Common myeloid progenitor, CD34-positive (primary cell): ENCODE data around the gene CPLANE2.

Source experiments
- CTCF ChIA-PET: fragments of 350-600 bp; sonication (Branson Sonifier 250); formaldehyde crosslinking; loops from one replicate; lab custom pipeline; 2021; ENCODE audit warnings: antibody characterized with exemption; lab: Charles Lee
- POLR2A ChIA-PET: fragments of 350-600 bp; sonication (Branson Sonifier 250); formaldehyde crosslinking; loops from one replicate; lab custom pipeline; 2021; ENCODE audit warnings: antibody characterized with exemption; lab: Charles Lee
- DNase-seq, 3 donors: peaks; one replicate each; pipeline versions ENCODE4 v3.0.0 to v3.0.0-alpha.2; 2013
- H3K27ac ChIP-seq, 2 experiments: 1 replicate in 1 of 2; 2 replicates in 1 of 2; pipeline ENCODE4 v1.7.0; 2013; ENCODE audit warnings: inconsistent platforms in 2 of 2, low read length in 2 of 2, mild to moderate bottlenecking in 2 of 2, low read depth in 1 of 2, moderate library complexity in 1 of 2; ENCODE audit not compliant: severe bottlenecking in 2 of 2, insufficient read depth in 1 of 2, poor library complexity in 1 of 2
- H3K27me3 ChIP-seq, 5 experiments: replicated peaks in 2 of 5; 1 replicate in 3 of 5; 2 replicates in 2 of 5; pipeline versions ENCODE4 v1.6.1 to v1.7.0; 2013; ENCODE audit warnings: low read length in 4 of 5, mild to moderate bottlenecking in 2 of 5, moderate library complexity in 2 of 5, inconsistent platforms in 1 of 5; ENCODE audit not compliant: insufficient read depth in 5 of 5, control insufficient read depth in 4 of 5
- H3K36me3 ChIP-seq, 4 experiments: 1 replicate in 2 of 4; 2 replicates in 2 of 4; pipeline versions ENCODE4 v1.6.1 to v1.7.0; 2013; ENCODE audit warnings: low read length in 3 of 4, control low read depth in 1 of 4, mild to moderate bottlenecking in 1 of 4; ENCODE audit not compliant: control insufficient read depth in 4 of 4, insufficient read depth in 4 of 4
- H3K4me1 ChIP-seq, 4 experiments: 1 replicate in 3 of 4; 2 replicates in 1 of 4; pipeline versions ENCODE4 v1.6.1 to v1.7.1; 2013; ENCODE audit warnings: low read length in 3 of 4, mild to moderate bottlenecking in 3 of 4, control low read depth in 1 of 4, inconsistent platforms in 1 of 4, moderate library complexity in 1 of 4; ENCODE audit not compliant: control insufficient read depth in 4 of 4, insufficient read depth in 4 of 4; ENCODE audit errors: control extremely low read depth in 1 of 4
- H3K4me3 ChIP-seq, 7 experiments: 1 replicate in 4 of 7; 2 replicates in 3 of 7; pipeline versions ENCODE4 v1.5.1 to v1.7.0; 2013; ENCODE audit warnings: mild to moderate bottlenecking in 7 of 7, low read length in 6 of 7, moderate library complexity in 6 of 7, inconsistent platforms in 2 of 7, low read depth in 2 of 7, control low read depth in 1 of 7; ENCODE audit not compliant: insufficient read depth in 4 of 7, control insufficient read depth in 1 of 7; ENCODE audit errors: extremely low read depth in 1 of 7
- H3K9me3 ChIP-seq, 5 experiments: 1 replicate in 4 of 5; 2 replicates in 1 of 5; pipeline versions ENCODE4 v1.6.1 to v1.7.1; 2013; ENCODE audit warnings: low read length in 4 of 5, mild to moderate bottlenecking in 2 of 5, inconsistent platforms in 1 of 5, low read depth in 1 of 5, moderate library complexity in 1 of 5; ENCODE audit not compliant: control insufficient read depth in 4 of 5, insufficient read depth in 2 of 5; ENCODE audit errors: control extremely low read depth in 1 of 5
- WGBS: methylation state at CpG from one replicate; pipeline ENCODE4 v1.1.5; 2013; ENCODE audit not compliant: insufficient coverage; 5-methylcytosine and 5-hydroxymethylcytosine counted together

Gene CPLANE2

DNA sequence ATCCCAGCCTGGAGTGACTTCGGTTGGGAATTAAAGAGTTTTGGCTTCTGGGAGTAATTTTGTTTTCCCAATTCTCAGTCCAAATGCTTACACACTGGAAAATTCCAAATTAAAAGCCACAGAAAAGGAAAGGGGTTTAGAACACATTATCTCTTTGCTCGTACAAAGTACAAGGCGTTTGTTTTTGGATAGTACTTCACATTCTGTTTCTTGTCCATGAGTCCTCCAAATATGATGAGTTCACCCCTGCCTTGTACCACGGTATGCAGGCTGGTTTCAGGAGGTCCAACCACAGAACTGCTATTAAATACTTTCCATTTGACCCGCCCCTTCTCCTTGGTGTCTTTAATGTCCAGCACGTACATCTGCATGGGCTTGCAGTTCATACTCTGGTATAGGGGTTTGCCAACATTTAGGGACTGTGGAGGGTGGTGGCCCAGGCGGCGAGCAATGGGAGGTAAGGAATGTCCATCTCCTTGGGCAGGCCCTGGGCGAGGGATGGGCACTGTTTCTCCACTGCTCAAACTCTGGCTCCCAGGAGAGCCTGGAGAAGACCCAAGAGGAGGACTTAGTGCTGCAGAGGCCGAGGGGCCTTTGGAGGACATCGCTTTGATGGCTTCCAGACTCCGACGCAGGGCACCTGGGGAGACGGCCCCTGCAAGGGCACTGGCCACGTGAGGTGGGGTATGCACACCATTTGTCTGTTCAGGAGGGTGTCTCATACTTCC lies 13.7 kb upstream of the CPLANE2 start:
- ChIA-PET CTCF (no interaction called here), POLR2A (no interaction called here)
- DNase-seq, result no peak
- Histone ChIP-seq H3K9me3 (no peaks in the 10 kb centered on the region), H3K4me3 (no peak overlapping the region), H3K27me3 (no peaks in the 10 kb centered on the region), H3K27ac (no peak overlapping the region), H3K4me1 (peaks cover 26 to 47% (median 40%) of the 10 kb centered on the region in 4 experiments), H3K36me3 (peaks cover 16 to 62% (median 32%) of the 10 kb centered on the region in 4 experiments)
- WGBS, result 97% methylated on average over 9 of the region's 15 CpGs

DNA sequence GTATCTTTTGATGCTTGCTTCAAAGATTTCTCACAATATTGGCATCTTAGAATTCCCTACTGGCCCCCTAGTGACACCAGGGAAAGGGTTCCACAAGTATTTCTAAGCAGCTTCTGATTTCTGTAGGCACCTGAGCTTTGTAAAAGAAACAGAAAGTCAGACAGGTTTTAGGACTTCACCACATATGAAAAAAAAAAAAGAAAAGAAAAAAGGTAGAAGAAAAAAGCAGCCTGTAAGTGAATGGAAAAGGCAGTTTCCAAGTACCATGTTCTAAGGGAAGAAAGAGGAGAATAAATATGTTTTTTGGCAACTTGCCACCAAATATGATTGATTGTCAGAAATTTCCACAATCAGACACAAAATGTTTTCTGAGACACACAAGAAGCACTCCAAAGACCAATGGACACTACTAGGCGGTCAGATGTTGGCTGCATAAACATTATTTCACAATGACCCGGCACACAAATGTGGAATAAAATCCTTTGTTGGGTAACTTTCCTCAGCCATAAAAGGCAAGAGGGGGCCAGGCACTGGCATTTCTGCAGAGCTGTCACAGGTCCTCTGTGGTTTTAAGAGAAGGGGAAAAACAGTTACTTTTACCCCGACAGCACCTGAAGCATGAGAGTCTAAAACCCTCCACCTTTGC lies 12.7 kb upstream of the CPLANE2 start:
- Histone ChIP-seq H3K27me3 (no peaks in the 10 kb centered on the region), H3K4me3 (peak overlapping the region in 2 of 7 experiments; percentile 8 to 23), H3K36me3 (peaks cover 15 to 54% (median 26%) of the 10 kb centered on the region in 4 experiments), H3K27ac (peak overlapping the region in 1 of 2 experiments; percentile 72), H3K9me3 (no peaks in the 10 kb centered on the region), H3K4me1 (peaks cover 26 to 48% (median 40%) of the 10 kb centered on the region in 4 experiments)
- POLR2A ChIA-PET, result interaction anchor here (0.6 kb wide), 1 partner anchor 263 kb away, joined by 4 read pairs; no protein-coding TSS in a partner anchor
- CTCF ChIA-PET, result interaction anchor here (1.1 to 2.0 kb wide), 4 partner anchors 9 to 172 kb away, joined by 3 to 4 read pairs (median 4); no protein-coding TSS in a partner anchor
- WGBS, result 34% methylated on average over 2 of the region's 3 CpGs
- peak in 1 of 3 donors; percentile 42 for DNase-seq

DNA sequence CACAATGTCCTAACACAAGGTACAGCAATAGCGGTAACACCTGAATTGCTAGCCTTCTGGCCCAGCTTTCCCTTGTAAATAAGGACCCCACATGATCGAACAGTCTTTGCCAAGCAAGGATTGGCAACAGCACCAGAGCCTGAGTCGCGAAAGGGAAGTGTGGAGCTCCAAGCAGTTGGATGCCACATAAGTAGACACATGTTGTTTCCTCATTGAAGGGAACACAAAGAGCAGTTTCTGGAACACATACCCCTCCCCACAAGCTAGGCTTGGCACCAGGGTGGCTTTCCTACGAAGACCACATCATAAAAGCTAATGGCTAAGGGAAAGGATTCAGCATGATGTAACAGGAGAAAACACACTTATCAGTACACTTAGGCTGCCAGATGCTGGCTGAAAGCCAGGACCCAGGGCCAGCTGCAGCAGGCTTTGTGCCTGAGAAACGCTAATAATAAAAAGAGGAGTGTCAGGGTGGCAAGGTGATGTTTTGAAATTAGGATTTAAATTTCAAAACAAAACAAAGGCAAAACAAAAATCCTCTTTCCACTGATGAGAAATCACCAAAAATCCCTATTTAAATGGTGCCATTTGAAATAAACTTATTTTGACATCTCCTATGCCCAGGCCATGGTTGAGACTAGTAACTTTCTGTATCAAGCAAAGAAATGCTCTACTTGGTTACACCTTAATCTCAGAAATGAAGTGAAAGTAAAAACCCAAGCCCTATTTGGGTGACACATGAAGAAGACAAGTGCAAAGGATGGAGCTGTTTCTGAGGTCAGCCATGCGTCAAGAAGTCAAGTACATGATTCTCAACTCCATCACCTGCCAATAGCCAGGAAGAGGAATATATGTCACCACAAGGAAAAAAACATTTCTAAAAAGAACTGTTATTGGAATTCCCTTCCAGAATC lies 11.9 kb upstream of the CPLANE2 start:
- Histone ChIP-seq H3K27ac (peak overlapping the region; percentile 29 to 72), H3K27me3 (no peaks in the 10 kb centered on the region), H3K4me3 (peak overlapping the region in 3 of 7 experiments; percentile 11 to 57 (median 20)), H3K36me3 (peaks cover 10 to 46% (median 22%) of the 10 kb centered on the region in 4 experiments), H3K9me3 (no peaks in the 10 kb centered on the region), H3K4me1 (peaks cover 26 to 52% (median 42%) of the 10 kb centered on the region in 4 experiments)
- ChIA-PET CTCF (interaction anchor here (1.0 to 2.2 kb wide), 11 partner anchors 10 to 178 kb away, joined by 3 to 10 read pairs (median 4); partner anchors contain the start of gene CPLANE2), POLR2A (interaction anchor here (0.6 to 1.0 kb wide), 2 partner anchors 115 to 262 kb away, joined by 4 read pairs; no protein-coding TSS in a partner anchor)
- DNase-seq, result peak; percentile 79 to 94 (median 91)
- 2% methylated on average over 5 of the region's 7 CpGs for WGBS

DNA sequence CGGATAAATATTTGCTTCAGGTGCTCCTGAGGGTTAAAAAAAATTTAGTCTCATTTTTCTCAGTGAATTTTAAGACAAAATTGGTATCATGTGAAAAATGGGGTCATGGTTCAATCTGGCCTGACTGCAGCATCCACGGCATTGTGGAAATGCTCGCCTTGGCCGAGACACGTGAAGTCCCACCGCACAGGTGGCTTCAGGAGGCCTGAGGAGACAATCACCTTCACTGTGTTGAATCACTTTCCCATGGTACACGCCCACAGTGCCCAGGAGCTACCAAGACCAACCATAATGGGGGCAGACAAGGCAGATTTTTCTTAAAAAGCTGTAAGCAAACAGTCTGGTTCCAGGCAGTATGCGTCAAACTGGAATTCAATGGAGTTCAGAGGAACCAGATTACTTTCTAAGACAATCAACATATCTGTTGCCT lies 11.0 kb upstream of the CPLANE2 start:
- CTCF ChIA-PET, result interaction anchor here (0.5 to 2.2 kb wide), 12 partner anchors 10 to 177 kb away, joined by 3 to 10 read pairs (median 4); partner anchors contain the start of gene CPLANE2
- Histone ChIP-seq H3K4me3 (peak overlapping the region in 1 of 7 experiments; percentile 37), H3K27ac (peak overlapping the region; percentile 29 to 72), H3K9me3 (no peaks in the 10 kb centered on the region), H3K4me1 (peaks cover 26 to 52% (median 42%) of the 10 kb centered on the region in 4 experiments), H3K27me3 (no peaks in the 10 kb centered on the region), H3K36me3 (peaks cover 7 to 39% (median 19%) of the 10 kb centered on the region in 4 experiments)
- WGBS, result 94% methylated on average over 7 of the region's 8 CpGs
- DNase-seq, result peak in 1 of 3 donors; percentile 39
- POLR2A ChIA-PET, result interaction anchor here (1.0 kb wide), 1 partner anchor 116 kb away, joined by 4 read pairs; no protein-coding TSS in a partner anchor

DNA sequence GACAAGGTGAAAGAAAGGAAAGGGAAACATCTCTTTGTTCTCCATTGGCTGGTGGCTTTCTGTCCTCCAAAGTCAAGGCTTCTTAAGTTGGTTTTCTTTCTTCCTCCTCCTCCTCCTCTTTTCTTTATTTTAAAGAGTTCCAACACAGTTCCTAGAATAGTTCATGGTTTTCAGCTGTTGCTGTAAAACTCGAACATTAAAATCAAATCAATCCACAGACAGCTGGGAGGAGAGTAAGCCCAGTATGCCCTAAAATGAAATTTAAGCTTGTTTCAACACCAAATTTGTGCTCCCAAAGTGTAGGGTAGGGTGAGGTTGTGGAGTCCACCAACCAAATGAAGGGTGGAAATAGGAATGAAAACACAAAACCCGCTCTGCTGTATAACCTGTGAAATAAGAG lies 10.5 kb upstream of the CPLANE2 start:
- Histone ChIP-seq H3K4me1 (peaks cover 26 to 52% (median 42%) of the 10 kb centered on the region in 4 experiments), H3K9me3 (no peaks in the 10 kb centered on the region), H3K36me3 (peaks cover 4 to 34% (median 18%) of the 10 kb centered on the region in 4 experiments), H3K4me3 (no peak overlapping the region), H3K27me3 (no peaks in the 10 kb centered on the region), H3K27ac (peak overlapping the region in 1 of 2 experiments; percentile 2)
- ChIA-PET CTCF (interaction anchor here (0.5 to 2.2 kb wide), 8 partner anchors 9 to 176 kb away, joined by 3 to 10 read pairs (median 4); partner anchors contain the start of gene CPLANE2), POLR2A (interaction anchor here (0.6 kb wide), 1 partner anchor 385 kb away, joined by 3 read pairs; no protein-coding TSS in a partner anchor)
- DNase-seq, result no peak
- 71% methylated on average over 1 of the region's 2 CpGs for WGBS

DNA sequence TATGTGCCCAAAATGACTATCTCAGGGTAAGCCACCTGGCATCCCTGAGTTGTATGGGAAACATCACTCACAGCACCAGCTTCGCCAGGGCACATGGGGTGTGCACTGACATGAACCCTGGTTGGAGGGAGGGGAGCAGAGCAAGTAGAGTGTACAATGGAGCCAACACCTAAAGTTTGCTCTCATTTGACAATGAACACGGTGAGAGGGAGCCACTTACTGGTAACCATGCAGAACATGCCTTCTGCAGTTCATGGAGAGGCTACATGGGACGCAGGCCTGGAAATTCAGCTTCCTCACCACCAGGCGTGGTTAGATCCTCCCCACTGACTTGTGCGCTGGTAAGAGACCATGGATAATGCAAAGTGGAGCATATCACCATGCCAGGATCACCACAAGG lies 10.0 kb upstream of the CPLANE2 start:
- H3K36me3 ChIP-seq, result peaks cover 3 to 29% (median 16%) of the 10 kb centered on the region in 4 experiments
- H3K4me3 ChIP-seq, result no peak overlapping the region
- peaks cover 26 to 52% (median 42%) of the 10 kb centered on the region in 4 experiments for H3K4me1 ChIP-seq
- no peaks in the 10 kb centered on the region for H3K9me3 ChIP-seq
- ChIA-PET POLR2A (interaction anchor here (0.6 kb wide), 1 partner anchor 385 kb away, joined by 3 read pairs; no protein-coding TSS in a partner anchor), CTCF (interaction anchor here (1.0 to 2.2 kb wide), 5 partner anchors 9 to 176 kb away, joined by 3 to 10 read pairs (median 5); partner anchors contain the start of gene CPLANE2)
- H3K27me3 ChIP-seq, result no peaks in the 10 kb centered on the region
- DNase-seq, result peak in 1 of 3 donors; percentile 24
- 66% methylated on average over 3 of the region's 5 CpGs for WGBS
- H3K27ac ChIP-seq, result peak overlapping the region in 1 of 2 experiments; percentile 2
